HEK293T (cell line): Measurements from ENCODE around the gene SLC22A5.

ENCODE experiments used
- CTCF ChIA-PET: fragments of 350-600 bp; formaldehyde crosslinking; extraction: SDS; loops from one replicate; lab custom pipeline; 2021; ENCODE audit warnings: antibody characterized with exemption, inconsistent platforms; lab: Yijun Ruan, JAX
- POLR2A ChIA-PET: fragments of 350-600 bp; formaldehyde crosslinking; extraction: SDS; loops from one replicate; lab custom pipeline; 2020; ENCODE audit warnings: antibody characterized with exemption, inconsistent platforms; lab: Yijun Ruan, JAX
- DNase-seq: peaks from one replicate; pipeline ENCODE4 v3.0.0; 2012; ENCODE audit warnings: mixed read lengths; ENCODE audit errors: extremely low spot score
- ARNT ChIP-seq: fragments of 450-650 bp; IDR thresholded peaks from 2 replicates; pipeline ENCODE4 v1.6.1; 2017; ENCODE audit warnings: mild to moderate bottlenecking
- BHLHE40 ChIP-seq: fragments of 450-650 bp; IDR thresholded peaks from 2 replicates; pipeline ENCODE4 v1.6.1; 2016; ENCODE audit warnings: mild to moderate bottlenecking, moderate library complexity, borderline replicate concordance
- CTBP1 ChIP-seq: fragments of 450-650 bp; IDR thresholded peaks from 2 replicates; pipeline ENCODE4 v1.6.1; 2016; ENCODE audit warnings: borderline replicate concordance
- ELF4 ChIP-seq: fragments of 450-650 bp; IDR thresholded peaks from 2 replicates; pipeline ENCODE4 v1.6.1; 2017; ENCODE audit warnings: antibody characterized with exemption
- FOXA1 ChIP-seq: fragments of 450-650 bp; IDR thresholded peaks from 2 replicates; pipeline ENCODE4 v1.6.1; 2016; ENCODE audit warnings: mild to moderate bottlenecking
- FOXK2 ChIP-seq: fragments of 450-650 bp; IDR thresholded peaks from 2 replicates; pipeline ENCODE4 v1.6.1; 2016; ENCODE audit warnings: mild to moderate bottlenecking
- FOXM1 ChIP-seq: fragments of 450-650 bp; IDR thresholded peaks from 2 replicates; pipeline ENCODE4 v1.6.1; 2017; ENCODE audit warnings: mild to moderate bottlenecking, borderline replicate concordance
- HDGF ChIP-seq: fragments of 450-650 bp; IDR thresholded peaks from 2 replicates; pipeline ENCODE4 v1.6.1; 2017; ENCODE audit warnings: antibody characterized with exemption, borderline replicate concordance
- L3MBTL2 ChIP-seq: fragments of 450-650 bp; conservative IDR thresholded peaks from 2 replicates; pipeline ENCODE4 v1.6.1; 2016; ENCODE audit warnings: mild to moderate bottlenecking
- LEF1 ChIP-seq: fragments of 450-650 bp; IDR thresholded peaks from 2 replicates; pipeline ENCODE4 v1.6.1; 2017; ENCODE audit warnings: mild to moderate bottlenecking, borderline replicate concordance
- NFRKB ChIP-seq: fragments of 450-650 bp; IDR thresholded peaks from 2 replicates; pipeline ENCODE4 v1.6.1; 2016; ENCODE audit warnings: mild to moderate bottlenecking, moderate library complexity
- PKNOX1 ChIP-seq: fragments of 450-650 bp; IDR thresholded peaks from 2 replicates; pipeline ENCODE4 v1.6.1; 2016
- SP1 ChIP-seq: fragments of 450-650 bp; IDR thresholded peaks from 2 replicates; pipeline ENCODE4 v1.6.1; 2017
- SUZ12 ChIP-seq: fragments of 450-650 bp; IDR thresholded peaks from 2 replicates; pipeline ENCODE4 v1.6.1; 2016; ENCODE audit warnings: mild to moderate bottlenecking
- TARDBP ChIP-seq: fragments of 450-650 bp; IDR thresholded peaks from 2 replicates; pipeline ENCODE4 v1.6.1; 2016
- ZNF384 ChIP-seq: fragments of 450-650 bp; IDR thresholded peaks from 2 replicates; pipeline ENCODE4 v1.6.1; 2016

The SLC22A5 gene

GRCh38 chr5:132428147-132428482 is 58.6 kb downstream of the SLC22A5 start:
- TF ChIP-seq LEF1 (no peak), NFRKB (no peak), FOXM1 (no peak), PKNOX1 (no peak), ARNT (no peak), SUZ12 (no peak), ZNF384 (no peak), SP1 (no peak), CTBP1 (no peak), ELF4 (no peak), FOXA1 (no peak), TARDBP (no peak), BHLHE40 (no peak), HDGF (no peak), FOXK2 (no peak), L3MBTL2 (no peak)
- CTCF ChIA-PET = interaction anchor here (2.9 kb wide), 1 partner anchor 73 kb away, joined by 8 read pairs; no protein-coding TSS in a partner anchor
- DNase-seq = no peak
- POLR2A ChIA-PET = interaction anchor here (0.8 to 1.4 kb wide), 3 partner anchors 62 to 68 kb away, joined by 4 to 7 read pairs (median 6); partner anchors contain the start of gene IRF1

- TF ChIP-seq ZNF384 = no peak
- no peak for TF ChIP-seq FOXM1
- TF ChIP-seq LEF1 = no peak
- no peak for TF ChIP-seq SUZ12
- TF ChIP-seq HDGF = no peak
- TF ChIP-seq NFRKB = no peak
- TF ChIP-seq FOXK2 = no peak
- POLR2A ChIA-PET = interaction anchor here (1.4 kb wide), 1 partner anchor 62 kb away, joined by 6 read pairs; the partner anchor contains the start of gene IRF1
- no peak for DNase-seq
These were observed 59.3 kb downstream of the SLC22A5 start for GRCh38 chr5:132428484-132429462.

GRCh38 chr5:132429463-132430440 is 60.2 kb downstream of the SLC22A5 start:
- TF ChIP-seq L3MBTL2 (no peak), ARNT (no peak), ZNF384 (no peak), BHLHE40 (no peak)
- ChIA-PET CTCF (no interaction called here), POLR2A (interaction anchor here (1.4 kb wide), 1 partner anchor 61 kb away, joined by 6 read pairs; the partner anchor contains the start of gene IRF1)
- DNase-seq = no peak

More at GRCh38 chr5:132428484-132429462, 59.3 kb downstream of the SLC22A5 start:
- CTCF ChIA-PET = interaction anchor here (2.9 kb wide), 1 partner anchor 72 kb away, joined by 8 read pairs; no protein-coding TSS in a partner anchor

GRCh38 chr5:132430746-132431145 is 61.2 kb downstream of the SLC22A5 start:
- ChIA-PET POLR2A (no interaction called here), CTCF (no interaction called here)
- DNase-seq = no peak
- TF ChIP-seq HDGF (no peak), FOXM1 (no peak), NFRKB (no peak), FOXA1 (no peak), FOXK2 (no peak), ZNF384 (no peak), L3MBTL2 (no peak), CTBP1 (no peak), ARNT (no peak), ELF4 (no peak), SP1 (no peak), BHLHE40 (no peak), SUZ12 (no peak), LEF1 (no peak), TARDBP (no peak), PKNOX1 (no peak)

GRCh38 chr5:132431632-132432031 is 62.1 kb downstream of the SLC22A5 start:
- TF ChIP-seq FOXK2 (no peak), SUZ12 (no peak), TARDBP (no peak), SP1 (no peak), CTBP1 (no peak), NFRKB (no peak), ARNT (no peak), FOXM1 (no peak), ZNF384 (no peak)
- POLR2A ChIA-PET = interaction anchor here (1.0 kb wide), 1 partner anchor 59 kb away, joined by 4 read pairs; the partner anchor contains the start of gene IRF1
- CTCF ChIA-PET = no interaction called here
- no peak for DNase-seq

- ChIA-PET CTCF (no interaction called here), POLR2A (no interaction called here)
- DNase-seq = no peak
- no peak for TF ChIP-seq L3MBTL2
These were observed 63.6 kb downstream of the SLC22A5 start for GRCh38 chr5:132433141-132433540.
